HCEC 1CT (cell line): Measurements from ENCODE around the gene MAN2A1.
A peak's percentile ranks its signal among the peaks of the same experiment; 100 is the strongest.
"Not testable (repeated sequence)": the region's sequence is repeated elsewhere in the genome, so short reads cannot be mapped to it uniquely, and the experiment has no call there.

Source experiments
- DNase-seq: peaks from one replicate; pipeline ENCODE4 v3.0.0-alpha.2; 2017

The MAN2A1 gene

DNA sequence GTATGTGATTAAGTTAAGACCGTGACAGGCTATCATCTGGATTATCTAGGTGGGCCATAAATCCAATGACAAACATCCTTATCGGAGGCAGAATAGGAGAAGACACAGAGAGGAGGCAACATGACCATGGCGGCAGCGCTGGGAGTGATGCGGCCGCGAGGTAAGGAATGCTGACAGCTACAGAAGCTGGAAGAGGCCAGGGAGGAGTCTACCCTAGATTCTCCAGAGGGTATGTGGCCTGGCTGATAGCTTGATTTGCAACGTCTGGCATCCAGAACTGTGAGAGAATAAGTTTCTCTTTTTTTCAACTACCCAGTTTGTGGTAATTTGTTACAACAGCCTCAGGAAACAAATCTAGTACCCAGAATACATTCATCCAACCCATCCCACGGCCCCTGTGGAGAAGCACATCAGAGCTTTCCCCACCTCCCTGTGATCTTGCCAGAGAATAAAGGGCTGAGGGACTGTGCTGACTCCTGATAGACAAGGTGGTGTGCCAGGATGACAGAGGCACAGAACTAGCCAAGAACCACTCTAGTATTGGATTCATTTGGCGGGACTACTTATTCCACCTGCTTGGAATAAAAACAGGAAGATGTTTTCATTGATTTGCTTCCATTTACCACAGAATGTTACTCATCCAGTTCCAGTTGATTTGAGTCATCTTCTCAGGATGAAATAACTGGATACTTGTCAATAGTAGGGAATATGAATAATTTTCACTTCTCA lies 187.4 kb downstream of the MAN2A1 start:
- peak; percentile 45 for DNase-seq

DNA sequence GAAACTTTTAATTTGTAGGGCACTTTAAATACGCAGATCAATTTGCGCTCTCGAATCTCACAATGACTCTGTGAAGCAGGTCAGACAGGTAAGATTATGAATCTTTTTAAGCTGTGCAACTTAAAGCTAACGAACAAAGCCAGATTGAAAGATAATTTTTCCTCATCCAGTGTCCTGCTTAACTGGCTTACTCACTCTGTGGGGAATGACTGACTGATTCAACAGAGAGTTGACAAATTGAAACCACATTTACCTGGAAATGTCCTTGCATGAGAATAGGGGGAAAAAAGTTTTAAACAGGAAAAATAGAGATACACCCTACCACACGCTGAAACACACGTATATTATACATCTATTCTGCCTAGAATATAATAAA lies 187.9 kb downstream of the MAN2A1 start:
- no peak for DNase-seq

DNA sequence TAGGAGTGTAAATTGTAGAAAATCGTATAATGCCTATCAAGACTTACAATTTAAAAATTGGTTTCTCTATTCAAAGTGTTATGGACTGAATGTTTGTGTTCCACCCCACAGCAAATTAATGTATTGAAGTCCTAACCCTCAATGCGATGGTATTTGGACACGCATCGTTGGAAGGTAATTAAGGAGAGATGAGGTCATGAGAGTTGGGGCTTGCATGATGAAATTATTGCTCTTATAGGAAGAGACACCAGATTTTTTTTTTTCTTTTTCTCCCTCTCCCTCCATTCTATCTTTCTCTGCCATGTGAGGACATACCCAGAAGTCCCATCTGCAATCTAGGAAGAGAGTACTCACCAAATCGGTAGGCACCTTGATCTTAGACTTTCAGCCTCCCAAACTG lies 189.2 kb downstream of the MAN2A1 start:
- no peak for DNase-seq

DNA sequence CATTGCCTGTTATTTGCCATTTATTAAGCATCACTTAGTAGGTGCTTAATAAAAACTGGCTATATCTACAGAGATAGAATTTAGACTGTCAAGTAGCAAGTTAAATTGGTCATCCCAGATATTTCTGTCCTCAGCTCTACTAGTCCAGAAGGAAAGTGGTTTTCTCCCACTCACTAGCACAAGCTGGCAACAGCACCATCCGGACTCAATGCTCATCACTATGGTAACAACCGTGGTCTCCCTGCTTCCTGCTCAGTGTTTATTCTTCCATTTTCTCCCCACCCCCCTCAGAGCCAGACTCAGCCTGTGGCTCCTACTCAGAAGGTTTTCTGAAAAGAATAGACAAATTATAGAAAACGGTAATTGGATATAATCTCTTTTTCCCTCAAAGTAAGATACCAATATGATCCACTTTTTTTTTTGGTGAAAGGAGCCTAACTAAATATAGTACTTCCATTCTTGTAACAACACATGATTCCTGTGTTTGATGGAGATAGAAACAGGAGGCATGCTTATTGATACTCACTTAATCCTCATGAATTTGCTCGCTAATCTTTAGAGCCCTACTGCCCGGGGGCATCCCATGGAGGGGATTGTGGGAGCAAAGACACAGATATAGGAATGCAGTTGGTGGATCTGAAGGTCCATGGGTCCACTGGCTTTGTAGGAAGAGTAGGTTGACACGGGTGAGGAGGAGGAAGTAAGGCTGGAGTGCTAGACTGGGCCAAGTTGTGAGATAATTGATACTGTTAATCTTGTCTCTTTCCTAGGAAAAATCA lies 191.4 kb downstream of the MAN2A1 start:
- DNase-seq: no peak

DNA sequence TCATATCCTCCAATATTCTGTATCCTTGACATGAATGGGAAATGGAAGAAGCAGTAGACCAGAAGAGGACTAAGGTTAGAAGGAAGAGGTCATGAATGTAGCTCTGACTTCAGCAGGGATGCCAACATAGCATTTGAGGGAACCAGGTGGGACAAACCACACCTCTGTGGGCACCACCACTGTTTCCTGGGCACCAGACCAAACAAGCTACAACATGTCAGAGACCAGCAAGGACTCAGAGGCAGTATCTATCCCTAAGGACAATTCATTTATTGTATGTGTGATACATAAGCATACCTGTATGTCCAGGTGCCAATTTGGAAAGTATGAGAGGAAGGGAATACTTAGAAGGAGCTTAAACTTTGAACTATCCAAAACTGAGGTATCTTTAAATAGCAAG lies 192.8 kb downstream of the MAN2A1 start:
- no peak for DNase-seq

DNA sequence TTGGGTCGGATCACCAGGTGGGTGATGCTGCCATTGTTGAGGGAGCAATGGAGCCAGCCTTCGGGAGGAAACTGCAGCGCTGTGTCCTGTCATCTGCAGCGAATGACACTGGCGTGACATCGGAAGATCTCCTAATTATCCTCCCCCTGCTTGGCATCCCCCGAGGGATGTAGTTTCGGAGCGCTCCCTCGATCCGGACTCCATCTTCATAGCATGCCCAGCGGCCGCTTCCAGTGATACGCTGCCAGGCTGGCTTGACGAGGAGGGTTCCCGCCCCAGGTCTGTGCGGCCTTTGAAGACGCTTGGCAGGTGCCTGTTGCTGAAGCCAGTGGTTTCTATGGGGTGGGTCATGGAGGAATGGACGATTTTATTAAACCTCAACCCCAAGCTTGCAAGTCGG lies 194.9 kb downstream of the MAN2A1 start:
- no peak for DNase-seq

DNA sequence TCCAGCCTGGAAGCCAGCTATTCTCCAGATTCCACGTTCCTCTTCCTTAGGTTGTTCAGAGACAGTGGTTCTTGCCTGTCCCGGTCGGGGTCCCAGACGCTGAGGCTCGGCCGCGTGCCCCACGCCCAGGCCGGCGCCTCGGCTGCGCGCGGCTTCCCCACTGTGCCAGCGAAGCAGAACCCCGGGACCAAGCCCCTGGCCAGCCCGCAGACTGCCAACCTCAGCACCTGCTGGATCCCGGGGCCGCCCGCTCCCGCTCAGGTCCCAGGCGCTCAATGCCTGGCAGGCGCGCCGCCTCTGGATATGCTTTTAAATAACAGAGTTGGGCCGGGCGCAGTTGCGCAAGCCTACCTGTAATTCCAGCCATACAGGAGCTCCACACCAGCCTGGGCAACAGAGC lies 195.5 kb downstream of the MAN2A1 start:
- DNase-seq: no peak

DNA sequence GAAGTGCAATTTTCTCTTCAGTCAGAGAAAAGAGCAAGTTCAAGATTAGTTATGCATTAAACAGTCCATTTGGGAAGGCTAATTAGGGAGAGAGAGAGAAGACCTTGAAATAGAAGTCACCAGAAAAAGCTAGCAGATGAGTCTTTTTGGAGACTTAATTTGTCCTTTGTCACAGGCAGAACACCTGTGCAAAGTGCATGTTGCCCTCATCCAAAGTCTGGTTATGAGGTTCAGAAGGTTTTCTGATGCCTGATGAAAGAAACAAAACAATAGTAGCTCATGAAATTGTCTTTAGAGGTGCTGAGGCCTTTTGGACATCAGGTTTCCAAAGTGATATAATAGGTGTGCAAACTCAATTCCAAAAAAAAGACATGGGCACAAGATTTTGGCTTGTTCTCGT lies 199.3 kb downstream of the MAN2A1 start:
- no peak for DNase-seq

DNA sequence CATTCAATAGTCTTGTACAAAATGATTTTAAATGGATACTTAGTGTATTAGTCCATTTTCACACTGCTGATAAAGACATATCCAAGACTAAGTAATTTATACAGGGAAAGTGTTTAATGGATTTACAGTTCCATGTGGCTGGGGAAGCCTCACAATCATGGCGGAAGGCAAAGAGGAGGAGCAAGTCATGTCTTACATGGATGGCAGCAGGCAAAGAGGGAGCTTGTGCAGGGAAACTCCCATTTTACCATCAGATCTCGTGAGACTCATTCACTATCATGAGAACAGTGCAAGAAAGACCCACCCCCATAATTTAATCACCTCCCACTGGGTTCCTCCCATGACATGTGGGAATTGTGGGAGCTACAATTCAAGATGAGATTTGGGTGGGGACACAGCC lies 203.5 kb downstream of the MAN2A1 start:
- DNase-seq: not testable (repeated sequence)

DNA sequence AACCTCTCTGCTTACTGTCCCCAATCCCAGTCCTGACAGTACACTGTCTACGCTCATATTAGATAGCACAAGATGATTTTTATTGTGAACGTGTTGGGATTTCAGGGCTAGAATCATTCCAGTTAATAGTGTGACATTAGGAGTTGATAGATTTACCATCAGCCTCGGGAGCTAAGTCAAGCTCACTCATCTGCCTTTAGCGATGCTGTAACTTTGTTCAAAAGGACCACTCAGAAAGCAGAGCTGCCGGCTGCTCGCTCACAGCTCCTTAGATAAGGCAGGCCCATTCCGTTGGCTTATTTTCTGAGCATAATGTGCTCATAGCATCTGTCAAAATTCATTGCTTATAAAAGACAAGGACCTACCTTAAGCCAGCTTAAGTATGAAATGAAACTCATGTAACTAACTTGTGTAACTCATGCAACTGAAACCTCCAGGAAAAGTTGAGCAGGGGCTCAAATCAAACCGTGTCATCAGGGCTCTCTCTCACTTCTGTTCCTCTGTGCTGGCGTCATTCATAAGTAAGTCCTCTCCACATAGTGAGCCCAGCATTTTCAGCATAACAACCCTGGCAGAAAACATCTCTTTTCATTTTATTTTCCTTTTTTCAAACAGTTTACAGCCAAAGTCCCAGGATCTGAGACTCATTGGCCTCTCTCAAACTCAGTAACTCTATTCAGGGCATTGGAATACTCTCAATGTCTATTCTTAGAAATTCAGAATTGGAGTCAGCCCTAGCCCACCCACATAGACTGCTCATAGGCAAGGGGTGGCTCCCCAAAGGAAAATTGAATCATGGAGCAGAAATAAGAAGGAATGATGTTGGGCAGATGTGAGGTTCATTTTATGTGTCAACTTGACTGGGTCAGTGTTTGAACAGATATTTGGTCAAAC lies 208.8 kb downstream of the MAN2A1 start:
- DNase-seq: no peak

DNA sequence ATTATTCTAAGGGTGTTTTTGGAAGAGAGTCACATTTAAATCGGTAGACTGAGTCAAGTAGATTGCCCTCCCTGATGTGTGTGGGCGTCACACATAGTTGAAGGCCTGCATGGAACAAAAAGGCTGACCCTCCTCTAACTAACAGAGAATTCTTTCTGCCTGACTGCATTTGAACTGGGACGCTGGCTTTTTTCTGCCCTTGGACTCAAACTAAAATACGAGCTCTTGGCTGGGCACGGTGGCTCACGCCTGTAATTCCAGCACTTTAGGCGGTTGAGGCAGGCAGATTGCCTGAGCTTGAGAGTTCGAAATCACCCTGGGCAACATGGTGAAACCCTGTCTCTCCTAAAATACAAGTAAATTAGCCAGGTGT lies 209.4 kb downstream of the MAN2A1 start:
- no peak for DNase-seq

DNA sequence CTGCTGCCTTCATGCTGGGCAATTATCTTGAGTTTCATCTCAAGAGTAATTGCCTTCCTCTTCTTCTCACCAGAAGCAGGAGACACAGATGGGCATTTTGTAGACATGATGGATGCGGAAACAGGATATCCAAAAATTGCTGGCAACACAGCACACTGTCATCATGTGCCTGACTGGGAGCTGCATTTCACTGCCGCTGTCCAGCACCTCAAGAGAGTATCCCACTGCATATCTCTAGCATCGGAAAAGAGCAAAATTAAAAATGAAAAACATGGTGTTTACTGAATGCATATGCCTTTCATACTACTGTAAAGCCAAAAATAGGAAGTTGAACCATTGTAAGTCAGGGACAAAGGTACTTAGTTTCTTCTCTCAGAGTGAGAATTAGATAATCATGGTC lies 210.7 kb downstream of the MAN2A1 start:
- no peak for DNase-seq

DNA sequence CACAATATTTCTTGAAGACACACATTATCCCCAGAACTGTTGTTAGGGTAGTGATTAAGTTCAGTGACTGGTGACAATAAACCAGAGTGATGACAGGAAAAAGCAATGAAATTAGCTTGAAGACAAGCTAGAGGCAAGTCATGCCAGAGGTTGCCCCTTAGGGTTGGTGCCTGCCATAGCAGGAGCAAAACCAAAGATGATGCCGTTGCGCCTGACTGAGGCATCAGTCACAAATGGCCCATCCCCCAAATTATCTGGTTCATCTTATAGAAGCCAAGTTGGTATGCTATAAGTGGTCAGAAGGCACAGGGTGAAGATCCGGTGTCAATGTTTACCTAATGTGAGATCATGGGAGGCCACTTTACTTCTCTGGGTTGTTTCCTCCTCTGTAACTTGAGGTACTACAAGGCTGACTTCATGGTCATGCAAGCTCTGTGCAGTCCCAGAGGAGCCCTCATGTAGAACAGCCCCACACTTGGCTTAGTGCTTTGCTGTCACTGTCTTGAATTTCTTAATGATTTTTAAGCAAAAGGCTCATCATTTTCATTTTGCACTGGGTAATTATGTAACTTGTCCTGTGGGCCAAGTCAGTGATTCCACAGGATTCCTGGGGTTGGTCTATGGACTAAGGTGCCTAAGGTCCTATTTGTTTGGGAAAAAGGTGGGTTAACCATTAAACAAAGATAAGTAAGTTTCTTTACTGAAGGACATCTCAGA lies 211.3 kb downstream of the MAN2A1 start:
- no peak for DNase-seq

DNA sequence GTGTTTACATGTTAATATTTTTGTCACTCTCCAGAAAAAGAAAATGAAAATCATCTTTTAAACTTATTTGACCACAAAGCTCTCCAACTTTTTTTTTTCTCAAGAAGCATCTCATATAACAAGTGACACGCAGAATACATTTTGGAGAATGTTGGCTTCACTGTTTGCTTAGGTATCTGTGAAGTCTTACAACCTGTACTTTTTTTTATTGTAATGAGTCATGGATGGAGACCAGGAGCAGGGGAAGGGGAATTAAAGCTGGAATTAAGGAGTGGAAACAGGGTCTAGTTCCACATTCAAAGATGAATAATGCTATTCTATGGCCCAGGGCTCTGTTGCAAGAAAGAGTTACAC lies 211.9 kb downstream of the MAN2A1 start:
- no peak for DNase-seq

DNA sequence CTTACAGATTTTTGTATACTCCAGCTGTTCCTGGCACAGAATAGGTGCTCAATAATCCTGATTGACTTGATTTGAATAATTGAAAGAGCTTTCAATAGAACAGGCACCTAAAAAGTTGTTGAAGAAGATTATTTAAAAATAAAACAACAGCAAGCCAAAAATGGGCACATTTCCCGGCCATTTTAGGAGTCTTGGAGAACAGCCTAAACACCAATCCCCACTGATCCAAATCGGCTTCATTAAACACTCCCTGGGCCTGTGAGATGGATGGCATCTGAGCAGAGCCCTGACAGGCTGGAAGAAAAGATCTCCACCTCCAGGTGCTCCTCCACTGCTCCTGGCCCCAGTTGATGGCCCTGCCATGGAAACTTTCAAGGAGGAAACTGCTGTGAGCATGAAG lies 213.3 kb downstream of the MAN2A1 start:
- no peak for DNase-seq

DNA sequence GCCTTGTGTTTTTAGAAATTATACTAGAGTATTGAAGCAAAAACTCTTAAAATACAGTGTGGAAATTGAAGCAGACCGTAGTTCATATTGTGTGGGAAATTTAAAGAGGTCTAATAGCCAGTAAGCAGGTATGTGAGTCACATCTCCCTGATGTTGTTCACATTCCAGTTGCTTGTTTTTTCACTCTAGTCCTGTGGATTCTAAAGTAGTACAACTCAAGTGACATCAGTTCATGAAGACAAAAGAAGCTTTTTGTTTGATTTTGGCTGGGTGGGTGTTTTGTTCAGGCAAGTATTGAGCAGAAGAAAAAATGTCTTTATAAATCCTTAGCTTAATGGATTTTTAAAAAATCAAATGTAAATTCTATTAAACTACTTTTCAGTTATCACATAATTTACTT lies 216.2 kb downstream of the MAN2A1 start:
- DNase-seq: no peak

DNA sequence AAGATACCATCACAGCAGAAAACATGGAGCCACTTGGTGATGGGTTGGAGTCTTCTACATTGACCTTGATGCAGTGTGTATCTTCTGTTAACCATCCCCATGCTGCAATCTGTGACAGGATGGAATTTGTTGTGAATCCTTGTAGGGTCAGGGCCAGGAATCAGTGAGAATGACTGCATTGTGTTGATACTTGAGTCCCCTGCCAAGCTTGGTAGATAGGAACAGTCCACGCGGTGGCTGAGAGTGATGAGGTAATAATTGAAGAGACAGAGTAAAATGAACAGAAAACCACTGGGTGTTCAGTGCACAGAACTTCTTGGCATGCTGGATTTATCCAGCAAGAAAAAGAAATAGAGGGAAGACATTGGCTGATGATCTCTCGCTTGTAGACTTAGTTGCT lies 217.5 kb downstream of the MAN2A1 start:
- no peak for DNase-seq

DNA sequence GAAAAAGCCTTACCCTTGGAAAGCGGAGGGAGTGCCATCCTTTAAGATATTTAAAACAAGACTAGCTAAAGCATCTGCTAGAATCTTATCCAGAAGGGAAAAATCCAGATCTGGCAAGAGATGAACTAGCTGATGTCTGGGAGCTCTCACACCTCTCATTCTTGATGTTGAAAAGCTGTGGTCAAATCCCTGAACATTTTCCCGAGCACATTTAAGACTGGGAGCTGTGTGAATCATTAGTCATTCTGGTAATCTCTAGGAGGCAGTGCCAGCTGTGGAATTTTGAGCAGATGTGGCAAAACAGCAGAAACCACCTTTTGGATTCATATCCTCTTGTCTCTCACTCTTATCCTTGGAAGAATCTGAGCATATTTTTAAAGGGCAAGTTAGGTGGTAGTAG lies 218.0 kb downstream of the MAN2A1 start:
- peak; percentile 70 for DNase-seq

DNA sequence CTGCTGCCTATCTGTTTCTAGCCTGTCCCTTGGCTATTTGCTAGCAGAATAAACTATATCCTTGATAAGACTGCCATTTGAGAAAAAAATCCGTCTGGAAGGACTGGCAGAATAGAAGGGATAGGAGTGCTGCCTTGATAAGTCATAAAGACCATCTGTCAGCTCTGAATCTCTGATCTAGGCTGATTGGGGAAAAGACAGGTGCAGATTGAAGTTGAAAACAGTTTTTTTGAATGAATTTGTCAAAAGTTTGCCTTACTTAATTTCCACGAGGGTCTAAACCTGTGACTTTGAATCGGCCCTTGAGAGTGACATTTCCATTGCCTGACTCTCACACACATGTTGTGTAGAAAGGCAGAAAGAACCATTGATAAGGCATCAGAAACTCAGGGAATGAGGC lies 218.6 kb downstream of the MAN2A1 start:
- DNase-seq: no peak

DNA sequence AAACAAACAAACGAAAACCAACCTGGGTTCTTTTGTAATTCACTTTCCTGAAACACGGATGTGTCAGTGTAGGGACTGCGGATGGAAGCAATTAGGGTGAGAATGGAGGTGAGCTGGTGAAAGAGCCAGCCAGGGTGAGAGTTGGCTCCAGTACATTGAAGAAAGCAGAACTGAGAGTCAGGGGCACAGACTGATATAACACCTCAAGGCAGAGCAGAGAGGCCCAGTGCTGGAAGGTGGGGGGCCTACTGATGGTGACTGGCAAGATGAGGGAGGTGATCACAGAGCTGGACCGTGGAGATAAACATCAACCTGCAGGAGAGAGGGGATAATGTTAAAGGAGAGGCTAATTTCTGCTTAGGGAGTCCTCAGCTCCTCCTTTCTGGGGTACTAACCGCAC lies 221.1 kb downstream of the MAN2A1 start:
- DNase-seq: no peak

DNA sequence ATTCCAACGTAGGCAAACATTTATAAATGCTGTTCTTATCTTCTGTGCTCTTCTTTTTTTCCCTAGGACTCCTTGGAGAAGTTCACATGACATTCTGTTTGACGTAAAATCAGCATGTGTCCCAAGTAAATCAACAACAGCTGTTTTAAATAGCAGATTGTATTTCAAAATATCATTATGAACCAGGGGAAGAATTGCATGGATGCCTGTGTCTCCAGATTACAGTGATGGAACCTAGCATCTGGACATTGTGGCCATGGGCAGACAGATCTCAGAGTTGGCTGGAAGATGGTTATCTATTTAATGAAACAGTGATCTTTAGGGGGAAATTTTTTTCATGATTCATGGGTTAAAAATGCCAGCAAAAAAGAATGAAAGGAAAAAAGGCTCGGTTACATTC lies 222.0 kb downstream of the MAN2A1 start:
- DNase-seq: no peak

DNA sequence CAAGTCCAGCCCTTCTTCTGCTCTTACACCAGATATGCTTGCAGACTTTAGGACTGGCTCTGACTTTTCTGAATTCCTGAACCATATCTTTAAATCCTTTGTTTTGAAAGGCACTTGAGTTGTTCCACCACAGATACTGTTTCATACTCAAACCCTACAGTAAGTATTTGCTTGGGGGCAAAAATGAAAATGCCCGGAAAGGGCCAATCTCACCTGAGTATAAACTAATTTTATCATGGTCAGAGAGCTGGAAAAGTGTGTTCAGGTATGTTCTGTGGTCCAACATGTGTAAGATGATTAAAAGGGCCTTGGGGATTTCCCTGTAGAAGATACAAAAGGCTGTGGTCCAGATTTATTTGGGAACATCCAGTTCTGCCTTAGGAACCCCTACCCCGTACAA lies 225.2 kb downstream of the MAN2A1 start:
- no peak for DNase-seq

DNA sequence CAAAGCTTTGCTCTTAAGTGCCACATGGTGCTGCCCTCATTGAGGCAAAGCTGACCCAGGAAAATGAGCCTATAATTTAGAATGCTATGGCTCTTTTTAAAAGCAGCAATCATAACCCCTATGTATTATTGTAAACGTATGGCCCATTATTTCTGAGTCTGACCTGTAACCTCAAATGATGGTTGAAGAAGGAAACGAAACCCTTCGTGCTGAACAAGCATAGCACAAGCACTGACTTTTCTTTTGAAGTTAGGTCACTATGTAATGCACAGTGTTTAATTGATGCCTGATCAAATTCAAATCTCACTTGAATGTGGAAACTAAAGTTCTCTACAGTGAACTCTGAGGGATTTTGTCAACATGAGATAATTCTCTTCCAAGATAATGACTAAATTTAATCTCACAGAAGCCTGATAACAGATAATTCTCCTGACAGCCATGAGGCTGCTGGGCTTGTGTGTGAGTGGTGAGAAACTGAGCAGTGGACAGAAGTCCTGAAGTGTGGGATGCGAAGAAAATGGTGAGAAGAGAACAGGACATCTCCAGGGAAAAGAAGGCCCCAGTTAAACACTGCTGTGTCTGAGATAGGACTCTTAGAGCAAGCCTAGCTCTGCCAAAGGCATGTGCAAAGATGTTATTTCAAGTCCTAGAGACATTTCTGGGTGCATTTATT lies 226.9 kb downstream of the MAN2A1 start:
- no peak for DNase-seq
